Mucosa of gallbladder (tissue), 1 donor: ENCODE data around the gene BCO1. TPM values are rescaled to one million over a fixed set of nuclear protein-coding genes. Genes with fewer than 3 reads are reported as not detected.

ENCODE experiments used
- DNase-seq: peaks from one replicate; pipeline ENCODE4 v3.0.0-alpha.2; 2020; ENCODE audit warnings: low spot score
- total RNA-seq: library from RNA; stranded (reverse); gene quantifications from one replicate; pipeline ENCODE4 v1.2.1, GENCODE V29; 2021
- donor health status: DM: no; HTN: no; CAD: no.

The BCO1 gene
- total RNA-seq, 1 donor from 2014 or later = 6.6 TPM

DNA sequence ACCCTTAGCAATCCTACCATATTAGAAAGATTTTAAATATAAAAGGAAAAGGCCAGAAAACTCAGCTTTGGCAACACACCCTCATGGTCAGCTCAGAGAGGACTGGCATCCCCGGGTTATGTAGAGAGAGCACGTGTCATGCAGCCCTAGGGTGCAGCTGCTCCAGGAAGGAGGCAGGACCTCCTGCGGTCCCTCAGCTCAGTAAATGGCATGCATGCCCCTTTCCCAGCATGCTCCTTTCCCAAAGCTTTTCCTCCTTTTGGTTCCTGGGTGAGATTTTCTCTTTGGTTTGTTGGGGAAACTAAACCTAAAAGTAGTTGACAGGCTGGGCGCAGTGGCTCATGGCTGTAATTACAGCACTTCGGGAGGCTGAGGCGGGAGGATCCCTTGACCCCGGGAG lies 80.2 kb downstream of the BCO1 start:
- DNase-seq = no peak

- no peak for DNase-seq
Observed at GRCh38 chr16:81319221-81319912, 80.9 kb downstream of the BCO1 start.

DNA sequence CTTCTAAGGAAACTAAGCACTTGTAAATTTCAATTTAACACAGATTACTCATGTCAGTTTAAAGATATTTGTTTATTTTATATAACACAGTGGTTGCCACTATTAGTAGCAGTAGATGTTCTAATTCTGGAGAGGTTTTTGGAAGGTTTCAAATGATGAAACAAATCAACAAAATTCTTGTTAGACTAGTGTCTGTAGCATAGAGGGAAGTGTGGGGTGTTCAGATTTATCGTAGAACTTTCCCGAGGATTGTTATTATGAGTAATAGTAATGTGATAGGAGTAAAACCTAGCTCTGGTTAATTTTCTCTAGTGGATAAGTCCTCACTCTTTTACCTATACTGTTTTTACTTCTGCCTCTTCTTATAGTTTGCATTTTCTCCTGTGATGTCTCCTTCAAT lies 82.5 kb downstream of the BCO1 start:
- DNase-seq = no peak

DNA sequence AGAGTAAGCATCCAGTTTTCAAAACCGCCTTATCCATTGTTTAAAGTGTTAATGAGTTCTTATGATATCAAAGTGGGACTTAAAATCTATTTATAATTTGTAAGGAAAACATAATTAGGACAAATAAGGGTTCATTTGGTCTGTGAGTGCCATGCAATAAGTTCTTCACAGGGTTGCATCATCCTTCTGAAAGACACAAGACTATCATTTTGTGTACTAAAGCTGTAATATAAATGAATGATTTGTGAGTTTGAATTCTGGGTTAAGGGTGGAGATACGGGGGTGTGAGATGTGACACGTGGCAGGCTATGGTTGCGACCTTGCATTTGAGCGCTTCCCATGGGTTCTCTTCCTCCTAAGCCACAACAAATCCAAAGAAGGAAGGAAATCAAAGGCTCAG lies 83.0 kb downstream of the BCO1 start:
- DNase-seq = no peak

DNA sequence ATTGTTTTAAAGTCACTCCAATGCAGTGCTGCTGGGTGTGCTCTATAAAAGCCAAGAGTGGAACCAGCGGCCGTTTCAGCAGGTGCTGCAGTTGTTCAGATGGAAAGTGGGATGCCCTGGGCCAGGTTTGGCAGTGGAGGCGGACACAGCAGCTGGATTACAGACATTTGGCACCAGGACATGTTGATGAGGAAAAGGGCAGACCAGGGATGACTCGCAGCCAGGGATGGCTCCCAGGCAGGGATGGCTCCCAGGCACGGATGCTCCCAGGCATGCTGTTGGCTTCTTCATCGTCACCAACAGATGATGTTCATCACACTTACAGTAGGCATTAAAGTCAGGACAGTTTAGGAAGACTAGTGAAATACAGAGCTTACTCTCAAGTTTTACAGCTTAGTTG lies 86.3 kb downstream of the BCO1 start:
- no peak for DNase-seq

GRCh38 chr16:81327011-81327410 lies 88.5 kb downstream of the BCO1 start:
- DNase-seq = no peak

GRCh38 chr16:81327447-81328196 lies 89.1 kb downstream of the BCO1 start:
- DNase-seq = no peak

DNA sequence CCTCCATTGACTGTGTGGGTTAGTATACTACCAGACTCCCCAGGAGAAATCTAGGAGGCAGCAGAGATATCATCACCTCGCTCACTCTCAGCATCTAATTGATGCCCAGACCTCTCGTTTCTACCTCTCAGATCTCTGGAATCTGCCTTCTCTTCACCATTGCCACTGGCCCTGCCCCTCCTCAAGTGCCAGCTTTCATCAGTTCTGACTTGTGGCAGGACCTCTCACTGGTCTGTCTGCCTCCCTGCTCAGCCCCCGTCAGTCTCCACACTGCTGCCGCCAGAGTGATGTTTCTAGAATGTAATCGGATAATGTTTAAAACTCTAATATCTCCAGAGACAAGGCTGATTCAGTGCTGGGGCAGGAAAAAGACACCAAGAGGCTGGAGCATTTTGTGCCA lies 91.5 kb downstream of the BCO1 start:
- no peak for DNase-seq

DNA sequence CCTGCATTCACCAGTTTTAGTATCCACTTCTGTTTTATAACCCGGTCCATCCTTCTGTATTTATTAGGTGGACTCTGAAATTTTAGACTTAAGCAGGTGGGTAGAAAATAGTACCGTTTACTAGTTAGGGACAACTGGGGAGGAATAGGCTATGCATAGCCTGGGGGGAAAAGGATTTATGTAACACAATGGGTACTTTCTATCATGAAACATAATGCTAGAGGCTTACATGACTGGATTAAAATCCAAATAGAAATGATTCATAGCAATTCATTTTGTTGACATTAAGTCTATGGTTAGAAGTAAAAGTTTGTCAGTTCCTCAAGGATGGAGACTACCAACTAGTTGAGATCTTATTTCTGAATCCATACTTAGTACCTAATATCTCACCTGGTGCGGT lies 94.9 kb downstream of the BCO1 start:
- DNase-seq = no peak

- no peak for DNase-seq
Observed at GRCh38 chr16:81335669-81336068, 97.2 kb downstream of the BCO1 start.

- DNase-seq = no peak
Observed at GRCh38 chr16:81337097-81337496, 98.6 kb downstream of the BCO1 start.

Other genes with a start within 250 kb of the BCO1 start
- 60.7 TPM for gene CMC2, start 231.8 kb upstream of the BCO1 start, total RNA-seq
- 9.3 TPM for gene CENPN, start 231.5 kb upstream of the BCO1 start, total RNA-seq
- 28.9 TPM for gene ATMIN, start 202.8 kb upstream of the BCO1 start, total RNA-seq
- gene C16orf46, start 161.5 kb upstream of the BCO1 start, total RNA-seq = 1.2 TPM
- gene GCSH, start 142.3 kb upstream of the BCO1 start, total RNA-seq = 13.1 TPM
- 11.6 TPM for gene GAN, start 76.3 kb downstream of the BCO1 start, total RNA-seq
- 95.5 TPM for gene CMIP, start 206.1 kb downstream of the BCO1 start, total RNA-seq